PFSK-1 (cell line): ENCODE data around the gene TFEB.

ENCODE experiments used
- FOXP2 ChIP-seq: optimal IDR thresholded peaks from 2 replicates; pipeline ENCODE3; 2011; ENCODE audit warnings: borderline replicate concordance, control low read depth, inconsistent platforms; ENCODE audit not compliant: insufficient read depth; ENCODE audit errors: extremely low read length, extremely low read depth
- POLR2AphosphoS5 ChIP-seq: IDR thresholded peaks from 2 replicates; pipeline ENCODE4 v1.6.1; 2012; ENCODE audit warnings: low read depth, mild to moderate bottlenecking, control low read depth, low read length, moderate library complexity
- REST ChIP-seq, 2 experiments: IDR thresholded peaks; 2 replicates each; pipeline versions ENCODE4 v1.6.1 to v1.8.0; 2011 to 2012; ENCODE audit warnings: low read depth in 2 of 2, low read length in 2 of 2, control low read depth in 1 of 2, inconsistent platforms in 1 of 2, mild to moderate bottlenecking in 1 of 2, moderate library complexity in 1 of 2; ENCODE audit not compliant: insufficient read depth in 1 of 2
- SIN3A ChIP-seq: IDR thresholded peaks from 2 replicates; pipeline ENCODE4 v1.6.1; 2012; ENCODE audit warnings: mild to moderate bottlenecking, low read length, moderate library complexity, borderline replicate concordance; ENCODE audit not compliant: insufficient read depth
- TAF1 ChIP-seq: IDR thresholded peaks from 2 replicates; pipeline ENCODE4 v1.6.1; 2012; ENCODE audit warnings: low read length, control low read depth, borderline replicate concordance; ENCODE audit not compliant: insufficient read depth

TFEB gene

GRCh38 chr6:41648070-41648585 is 87.3 kb downstream of the TFEB start:
- TF ChIP-seq TAF1 (no peak), POLR2AphosphoS5 (no peak), REST (IDR thresholded peaks at IDR 0.05; ENCODE audit: insufficient read depth in 1 of 2, low read depth in 2 of 2, low read length in 2 of 2) (no peak), SIN3A (no peak), FOXP2 (no peak)

GRCh38 chr6:41647061-41647511 is 88.3 kb downstream of the TFEB start:
- TF ChIP-seq SIN3A (no peak), FOXP2 (no peak), POLR2AphosphoS5 (no peak), TAF1 (no peak), REST (IDR thresholded peaks at IDR 0.05; ENCODE audit: insufficient read depth in 1 of 2, low read depth in 2 of 2, low read length in 2 of 2) (no peak)

GRCh38 chr6:41646026-41646795 is 89.2 kb downstream of the TFEB start:
- TF ChIP-seq TAF1 (no peak), SIN3A (no peak)

GRCh38 chr6:41645007-41645618 is 90.3 kb downstream of the TFEB start:
- TF ChIP-seq SIN3A (no peak), POLR2AphosphoS5 (no peak), REST (IDR thresholded peaks at IDR 0.05; ENCODE audit: insufficient read depth in 1 of 2, low read depth in 2 of 2, low read length in 2 of 2) (no peak), TAF1 (no peak), FOXP2 (no peak)

- TF ChIP-seq SIN3A (no peak), POLR2AphosphoS5 (no peak), FOXP2 (no peak), TAF1 (no peak), REST (IDR thresholded peaks at IDR 0.05; ENCODE audit: insufficient read depth in 1 of 2, low read depth in 2 of 2, low read length in 2 of 2) (no peak)
Measured at GRCh38 chr6:41644297-41644879, 91.0 kb downstream of the TFEB start.
